Measurements from ENCODE around the gene MYOD1. TPM values are rescaled to one million over a fixed set of nuclear protein-coding genes. Genes with fewer than 3 reads are reported as not detected.

MYOD1 gene
- polyA plus RNA-seq, 1 experiment = not detected

GRCh38 chr11:17755891-17756290 is 36.5 kb downstream of the MYOD1 start:
- no peak for TF ChIP-seq CTCF (IDR thresholded peaks at IDR 0.05; ENCODE audit: low read depth, low read length)
- H3K27ac ChIP-seq (ENCODE audit: low read depth, low read length) = no peak overlapping the region
- ChIA-PET POLR2A (no interaction called here), CTCF (interaction anchor here (1.3 to 6.8 kb wide), 3 partner anchors 218 to 225 kb away, joined by 4 to 57 read pairs (median 8); no protein-coding TSS in a partner anchor)
- no peak overlapping the region for H3K4me3 ChIP-seq (ENCODE audit: low read depth, low read length)
- H3K27me3 ChIP-seq (ENCODE audit: control insufficient read depth, insufficient read depth, low read length) = peaks cover 29% of the 10 kb centered on the region
- no peaks in the 10 kb centered on the region; the same call in 1 of the 2 replicates for H3K9me3 ChIP-seq (ENCODE audit: control insufficient read depth, insufficient read depth, low read length)
- DNase-seq (ENCODE audit: low read depth, low spot score) = no peak

- no peak overlapping the region for H3K27ac ChIP-seq (ENCODE audit: low read depth, low read length)
- peak; percentile 73 for TF ChIP-seq CTCF (IDR thresholded peaks at IDR 0.05; ENCODE audit: low read depth, low read length)
- no peaks in the 10 kb centered on the region; the same call in 1 of the 2 replicates for H3K9me3 ChIP-seq (ENCODE audit: control insufficient read depth, insufficient read depth, low read length)
- DNase-seq (ENCODE audit: low read depth, low spot score) = no peak
- CTCF ChIA-PET = interaction anchor here (0.6 to 6.8 kb wide), 10 partner anchors 27 to 226 kb away, joined by 3 to 63 read pairs (median 5); no protein-coding TSS in a partner anchor
- peaks cover 13% of the 10 kb centered on the region for H3K27me3 ChIP-seq (ENCODE audit: control insufficient read depth, insufficient read depth, low read length)
- POLR2A ChIA-PET = no interaction called here
- no peak overlapping the region for H3K4me3 ChIP-seq (ENCODE audit: low read depth, low read length)
Measured at GRCh38 chr11:17760102-17761029, 41.0 kb downstream of the MYOD1 start.

GRCh38 chr11:17762309-17762974 is 43.1 kb downstream of the MYOD1 start:
- Histone ChIP-seq H3K27ac (ENCODE audit: low read depth, low read length) (no peak overlapping the region), H3K27me3 (ENCODE audit: control insufficient read depth, insufficient read depth, low read length) (peaks cover 2% of the 10 kb centered on the region), H3K4me3 (ENCODE audit: low read depth, low read length) (no peak overlapping the region), H3K9me3 (ENCODE audit: control insufficient read depth, insufficient read depth, low read length) (no peaks in the 10 kb centered on the region; the same call in 1 of the 2 replicates)
- TF ChIP-seq CTCF (IDR thresholded peaks at IDR 0.05; ENCODE audit: low read depth, low read length) = no peak
- DNase-seq (ENCODE audit: low read depth, low spot score) = no peak
- ChIA-PET POLR2A (no interaction called here), CTCF (interaction anchor here (3.2 to 4.7 kb wide), 2 partner anchors 32 to 218 kb away, joined by 16 to 63 read pairs; no protein-coding TSS in a partner anchor)

- DNase-seq (ENCODE audit: low read depth, low spot score) = no peak
- Histone ChIP-seq H3K27me3 (ENCODE audit: control insufficient read depth, insufficient read depth, low read length) (peaks cover 2% of the 10 kb centered on the region), H3K27ac (ENCODE audit: low read depth, low read length) (no peak overlapping the region), H3K9me3 (ENCODE audit: control insufficient read depth, insufficient read depth, low read length) (no peaks in the 10 kb centered on the region; the same call in 1 of the 2 replicates), H3K4me3 (ENCODE audit: low read depth, low read length) (no peak overlapping the region)
- ChIA-PET POLR2A (no interaction called here), CTCF (no interaction called here)
- no peak for TF ChIP-seq CTCF (IDR thresholded peaks at IDR 0.05; ENCODE audit: low read depth, low read length)
Measured at GRCh38 chr11:17763244-17763643, 43.9 kb downstream of the MYOD1 start.
